ENCODE data around the gene ADRM1.

Gene ADRM1

DNA sequence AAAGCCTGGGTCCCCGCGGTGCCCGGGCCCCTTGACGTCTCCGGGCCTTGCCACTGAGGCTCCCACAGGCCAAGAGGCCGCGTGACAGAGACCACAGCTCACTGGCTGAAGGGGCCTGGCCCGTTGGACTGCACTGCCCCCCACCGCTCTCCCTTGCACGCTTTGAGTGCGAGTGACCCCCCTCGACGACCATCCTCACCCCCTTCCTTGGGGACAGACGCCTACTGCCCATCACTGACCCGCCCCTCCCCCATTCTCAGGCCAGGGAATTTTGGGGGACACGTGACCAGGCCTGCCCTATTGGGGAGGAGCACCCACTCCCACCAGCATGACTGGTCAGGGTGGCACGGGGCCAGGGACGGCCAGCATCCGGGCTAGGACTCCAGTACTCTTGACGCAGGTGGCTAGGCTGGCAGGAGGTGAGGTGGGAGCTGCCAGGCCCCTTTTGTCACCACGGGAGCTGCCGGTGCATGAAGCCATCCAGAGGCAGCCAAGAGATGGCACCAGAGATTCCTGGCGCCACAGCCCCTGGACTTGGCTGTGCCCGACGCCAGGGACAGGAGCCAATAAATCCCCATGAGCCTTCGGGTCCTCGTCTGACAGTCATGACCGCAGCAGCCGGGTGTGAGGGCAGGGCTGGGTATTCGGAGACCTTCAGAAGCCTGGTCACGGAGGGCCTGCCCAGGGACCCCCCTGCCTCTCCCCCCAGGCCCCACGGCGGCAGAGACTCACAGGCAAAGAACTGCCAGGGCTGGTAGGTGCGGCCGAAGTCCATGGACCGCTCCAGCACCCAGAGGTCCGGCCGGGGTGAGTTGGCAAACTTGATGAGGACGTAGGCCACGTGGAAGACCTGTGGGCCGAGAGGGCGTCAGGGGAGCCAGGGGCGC, 49.8 kb downstream of the ADRM1 start:
- H3K4me3 ChIP-seq (ENCODE audit: low read depth, low read length) = no peak overlapping the region

GRCh38 chr20:62353289-62354030, 50.7 kb downstream of the ADRM1 start:
- H3K4me3 ChIP-seq (ENCODE audit: low read depth, low read length) = no peak overlapping the region

GRCh38 chr20:62354031-62354808, 51.4 kb downstream of the ADRM1 start:
- no peak overlapping the region for H3K4me3 ChIP-seq (ENCODE audit: low read depth, low read length)

GRCh38 chr20:62354811-62355341, 52.1 kb downstream of the ADRM1 start:
- no peak overlapping the region for H3K4me3 ChIP-seq (ENCODE audit: low read depth, low read length)

DNA sequence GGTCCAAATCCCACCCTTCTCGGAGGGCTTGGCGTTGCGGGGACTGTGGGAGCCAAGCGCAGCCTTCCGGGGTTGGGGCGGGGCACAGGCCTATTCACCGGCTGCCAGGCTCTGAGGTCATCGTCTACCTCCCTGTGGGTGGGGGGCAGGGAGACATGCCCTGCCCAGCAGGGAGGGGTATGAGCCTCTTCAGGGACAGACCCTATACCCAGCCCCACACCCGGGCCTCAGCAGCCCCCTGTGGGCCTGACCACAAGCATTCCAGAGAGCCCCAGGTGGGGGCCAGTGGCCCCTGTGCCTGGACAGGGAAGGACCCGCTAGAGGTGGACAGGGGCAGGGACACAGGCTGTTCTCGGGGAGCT, 52.7 kb downstream of the ADRM1 start:
- no peak overlapping the region for H3K4me3 ChIP-seq (ENCODE audit: low read depth, low read length)

DNA sequence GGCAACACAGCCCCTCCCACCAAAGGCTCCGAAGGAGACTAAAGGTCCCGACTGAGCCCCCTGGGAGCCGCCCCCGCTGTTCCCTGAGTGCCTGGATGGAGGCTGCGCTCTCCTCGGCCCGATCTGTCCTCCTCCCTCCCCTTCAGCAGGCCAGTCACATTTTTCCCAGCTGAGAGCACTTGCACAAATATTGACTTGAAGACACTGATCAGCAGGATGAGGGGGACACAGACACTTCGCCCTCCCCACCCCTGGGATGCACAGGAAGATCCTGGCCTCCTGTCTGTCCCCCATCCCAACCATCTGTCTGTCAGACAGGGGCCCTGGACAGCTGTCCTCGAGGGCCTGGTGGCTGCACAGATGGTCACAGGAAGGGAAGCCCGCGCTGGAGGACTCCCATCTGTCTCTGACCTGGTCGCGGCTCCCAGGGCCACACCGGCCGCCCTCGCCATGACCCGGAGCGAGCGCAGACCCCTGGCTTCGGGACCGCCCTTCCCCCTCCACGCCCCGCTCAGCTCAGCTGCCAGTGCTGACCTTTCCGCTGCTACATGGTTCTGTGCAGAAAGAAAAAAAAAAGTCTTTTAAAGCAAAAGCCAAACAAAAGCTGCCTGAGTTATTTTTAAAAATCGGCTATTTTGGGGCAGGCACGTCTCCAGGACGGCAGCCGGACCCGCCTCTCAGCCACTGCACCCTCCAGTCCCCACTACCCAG, 53.2 kb downstream of the ADRM1 start:
- no peak overlapping the region for H3K4me3 ChIP-seq (ENCODE audit: low read depth, low read length)

DNA sequence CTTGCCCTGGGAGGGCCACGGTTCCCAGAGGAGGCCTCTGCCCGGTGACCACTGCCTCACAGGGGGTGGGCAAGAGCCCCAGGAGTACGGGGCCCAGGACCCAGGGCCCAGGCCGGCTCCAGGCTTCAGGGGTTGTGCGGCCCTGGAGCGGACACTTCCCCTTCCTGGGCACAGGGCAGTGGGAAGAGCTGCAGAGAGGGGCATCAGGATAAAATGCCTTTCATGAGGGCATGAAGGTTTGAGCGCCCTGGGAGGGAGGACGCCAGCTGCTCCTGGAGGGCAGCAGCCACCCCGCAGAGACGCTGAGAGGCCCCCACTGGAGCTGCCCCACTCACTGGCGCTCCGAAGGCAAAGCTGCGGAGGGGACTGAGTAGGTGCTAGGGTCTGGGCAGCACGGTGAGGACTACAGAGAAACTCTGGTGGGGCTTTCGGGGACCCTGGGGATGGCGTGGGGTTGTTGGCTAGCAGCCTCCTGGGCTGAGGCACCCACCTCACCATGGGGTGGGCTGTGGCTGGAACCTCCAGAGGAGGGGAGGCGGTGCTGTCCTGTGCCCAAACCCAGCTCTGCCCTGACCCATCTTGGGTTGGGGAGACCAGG, 53.9 kb downstream of the ADRM1 start:
- no peak overlapping the region for H3K4me3 ChIP-seq (ENCODE audit: low read depth, low read length)

GRCh38 chr20:62357187-62357667, 54.4 kb downstream of the ADRM1 start:
- no peak overlapping the region for H3K4me3 ChIP-seq (ENCODE audit: low read depth, low read length)

DNA sequence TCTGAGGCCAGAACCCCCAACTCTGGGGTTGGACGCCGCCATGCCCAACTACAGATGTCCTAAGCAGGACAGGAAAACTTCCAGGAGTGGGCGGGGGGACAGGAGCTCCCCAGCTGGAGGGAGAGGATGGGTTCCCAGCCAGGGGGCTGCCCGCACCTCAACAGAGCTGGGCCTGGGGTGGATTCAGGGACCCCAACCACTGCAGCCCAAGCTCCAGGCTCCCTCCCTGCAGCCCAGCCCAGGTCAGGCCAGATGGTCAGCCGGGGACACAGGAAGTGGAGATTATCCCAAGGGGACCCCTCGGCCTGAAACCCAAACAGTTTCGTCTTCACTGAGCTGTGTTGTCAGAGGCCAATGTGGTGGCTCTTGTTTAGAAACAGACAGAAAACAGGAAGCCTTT, 54.9 kb downstream of the ADRM1 start:
- no peak overlapping the region for H3K4me3 ChIP-seq (ENCODE audit: low read depth, low read length)
